Measurements from ENCODE around the gene ELMO1.

The ELMO1 gene

DNA sequence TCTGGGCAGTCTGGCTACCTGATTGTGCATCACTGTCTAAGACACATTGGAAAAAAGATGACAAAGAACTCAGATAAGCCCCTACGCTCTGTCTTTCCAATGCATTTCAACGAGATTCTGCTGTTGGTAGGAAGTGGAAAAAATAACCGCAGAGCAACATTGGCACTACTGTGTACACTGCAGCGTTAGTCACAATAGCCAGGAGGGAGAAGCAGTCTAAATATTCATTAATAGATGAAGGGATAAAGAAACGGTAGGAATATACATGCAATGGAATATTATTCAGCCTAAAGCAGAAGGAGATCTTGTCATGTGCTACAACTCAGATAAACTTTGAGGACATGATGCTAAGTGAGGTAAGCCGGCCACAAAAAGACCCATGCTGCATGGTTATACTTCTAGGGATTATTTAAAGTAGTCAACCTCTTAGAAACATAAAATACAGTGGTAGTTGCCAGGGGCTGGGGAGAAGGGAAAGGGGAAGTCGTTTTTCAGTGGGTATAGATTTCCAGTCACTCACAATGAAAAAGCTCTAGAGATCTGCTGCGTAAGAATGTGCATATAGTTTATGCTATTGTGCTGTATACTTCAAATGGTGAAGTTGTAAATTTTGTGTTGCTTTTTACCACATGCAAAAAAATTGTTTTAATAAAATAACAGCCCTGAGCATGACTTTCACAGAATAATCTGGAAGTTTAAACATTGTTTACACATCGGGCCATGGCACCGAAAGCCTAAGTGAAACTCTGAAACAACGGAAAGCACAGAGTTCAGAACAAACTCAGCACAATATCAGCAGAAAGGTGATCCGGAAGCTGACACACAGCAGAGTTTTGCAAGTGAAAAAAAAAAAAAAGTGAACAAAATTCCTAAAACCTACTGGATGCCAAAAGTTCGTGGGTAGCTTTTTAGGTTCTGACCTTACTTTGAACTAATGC lies 40.1 kb downstream of the ELMO1 start:
- no peak for DNase-seq (ENCODE audit: low read depth in 2 of 2)

DNA sequence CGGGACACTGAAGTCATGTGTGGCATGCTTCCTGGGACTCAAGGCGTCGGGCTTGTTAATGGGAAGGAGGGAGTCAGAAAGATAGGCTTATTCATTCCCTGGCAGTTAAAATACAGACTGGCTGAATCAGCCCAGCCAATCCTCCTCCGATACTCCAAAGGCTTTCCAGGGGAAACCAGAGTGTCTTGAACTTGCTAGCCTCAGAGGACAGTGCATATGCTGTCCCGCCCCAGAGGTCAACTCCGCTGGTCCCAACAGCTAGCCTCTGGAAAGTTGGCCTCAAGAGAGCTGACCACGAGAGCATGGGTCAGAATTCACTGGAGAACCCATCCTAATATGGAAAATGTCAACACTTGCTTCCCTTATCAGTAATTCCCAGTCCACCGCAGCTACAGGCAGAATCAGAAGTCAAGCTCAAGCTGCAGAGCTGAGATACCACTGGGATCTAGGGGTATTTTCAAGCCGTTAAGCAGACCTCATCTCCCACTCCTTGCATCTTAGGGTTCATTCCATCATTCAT lies 43.0 kb downstream of the ELMO1 start:
- DNase-seq (ENCODE audit: low read depth in 2 of 2) = no peak

DNA sequence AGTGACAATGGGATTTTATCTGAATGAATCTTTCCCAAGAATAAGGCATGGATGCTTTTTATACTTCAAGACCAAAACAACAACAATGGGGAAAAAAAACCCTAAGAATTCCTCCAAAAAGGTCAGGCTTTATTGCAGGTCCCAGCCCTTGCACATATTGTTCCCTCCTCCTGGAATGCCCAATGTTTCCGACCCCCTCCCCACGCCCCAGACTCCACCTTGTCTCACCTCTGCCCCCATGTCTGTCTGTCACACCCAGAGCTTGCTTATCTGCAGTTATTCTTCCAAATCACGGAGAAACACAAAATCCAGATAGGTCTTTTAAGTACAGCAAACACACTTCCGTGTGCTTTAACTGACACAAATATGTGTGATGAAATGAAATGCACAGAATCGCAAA lies 43.5 kb downstream of the ELMO1 start:
- DNase-seq (ENCODE audit: low read depth in 2 of 2) = no peak

DNA sequence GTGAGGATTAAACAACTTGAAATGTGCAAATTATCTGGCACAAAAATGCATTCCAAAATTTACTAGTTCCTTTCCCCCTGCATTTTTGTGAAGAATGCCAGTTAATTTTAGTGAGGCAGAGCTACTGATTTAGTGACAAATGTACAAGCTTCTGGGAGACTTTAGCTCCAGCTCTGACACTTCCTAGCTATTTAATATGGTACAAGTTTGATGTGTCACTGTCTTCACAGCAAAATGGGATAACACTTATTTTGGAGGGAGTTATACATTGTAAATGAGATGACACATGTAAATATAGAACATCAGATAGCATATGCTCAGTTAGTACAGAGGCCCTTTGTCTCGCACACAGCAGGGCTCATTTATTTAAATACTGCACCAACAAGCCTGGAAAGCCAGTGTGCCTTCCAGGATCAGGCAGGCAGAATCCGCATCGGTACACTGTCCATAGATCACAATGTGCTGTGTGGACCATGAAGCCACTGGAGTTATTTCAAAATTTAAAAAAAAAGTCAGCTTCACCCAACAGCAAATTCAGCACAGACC lies 48.7 kb downstream of the ELMO1 start:
- DNase-seq (ENCODE audit: low read depth in 2 of 2) = no peak

DNA sequence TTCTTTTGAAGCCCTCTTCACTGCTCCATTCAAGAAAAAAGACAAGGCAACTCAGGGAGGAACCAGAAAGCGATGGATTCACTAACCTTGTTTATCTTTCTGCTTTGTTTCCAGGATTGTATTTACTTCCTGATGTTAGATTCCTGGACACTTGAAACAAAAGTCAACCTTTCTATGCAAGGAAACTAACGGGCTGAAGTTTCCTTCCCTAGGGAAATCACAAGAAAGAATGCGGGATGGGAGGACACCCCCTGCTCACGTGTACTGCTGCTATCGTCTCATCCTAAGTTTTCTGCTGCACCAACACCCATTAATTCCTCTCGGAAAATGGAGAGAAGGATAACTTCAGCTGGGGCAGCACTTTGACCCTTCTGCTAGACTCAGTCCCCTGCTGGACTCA lies 50.3 kb downstream of the ELMO1 start:
- no peak for DNase-seq (ENCODE audit: low read depth in 2 of 2)

DNA sequence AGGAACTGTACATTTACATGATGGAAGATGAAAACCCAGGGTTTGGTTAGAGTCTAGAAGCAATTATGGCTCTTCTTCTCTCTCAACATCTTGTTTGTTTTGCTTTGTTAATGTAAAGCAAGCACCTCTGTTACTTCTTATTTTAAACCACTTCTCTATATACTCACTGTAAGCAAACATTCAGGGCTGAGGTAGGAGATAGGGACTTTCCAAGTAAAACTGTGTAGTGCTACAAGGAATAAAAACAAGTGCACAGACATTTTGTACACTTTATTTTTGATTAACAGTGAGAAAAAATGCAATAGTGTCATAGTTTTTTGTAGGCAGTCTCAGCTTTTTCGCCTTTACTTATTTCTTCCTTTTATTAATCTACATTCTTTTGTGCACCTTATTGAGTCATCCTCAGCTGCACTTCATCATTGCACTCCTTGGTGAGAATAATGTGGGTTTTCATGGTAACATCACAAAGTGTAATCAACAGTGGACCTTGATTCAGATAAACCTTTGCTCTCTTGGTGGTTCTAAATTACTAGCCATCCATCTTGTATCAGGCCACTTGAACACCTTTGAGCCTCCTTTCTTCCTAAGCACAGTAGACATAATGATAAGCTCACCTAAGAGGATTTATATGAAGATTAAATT lies 52.9 kb downstream of the ELMO1 start:
- no peak for DNase-seq (ENCODE audit: low read depth in 2 of 2)

DNA sequence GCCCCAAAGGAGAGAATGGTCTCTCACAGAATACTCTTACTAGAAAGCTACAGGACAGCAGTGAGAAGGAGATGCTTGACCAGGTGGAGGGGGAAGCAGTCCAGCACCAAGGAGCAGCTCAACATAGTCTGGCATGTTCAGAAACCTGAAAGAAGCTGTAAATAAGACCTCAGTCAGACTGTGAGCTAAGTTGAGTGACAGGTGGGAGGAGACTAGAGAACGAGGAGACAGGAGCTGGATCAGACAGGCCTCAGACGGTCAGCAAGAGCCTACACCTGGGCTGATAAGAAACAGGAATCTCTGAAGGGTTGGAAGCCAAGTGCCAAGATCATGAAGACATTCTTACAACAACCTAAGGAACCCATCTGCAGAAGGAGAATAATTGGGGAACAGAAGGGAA lies 54.5 kb downstream of the ELMO1 start:
- no peak for DNase-seq (ENCODE audit: low read depth in 2 of 2)

DNA sequence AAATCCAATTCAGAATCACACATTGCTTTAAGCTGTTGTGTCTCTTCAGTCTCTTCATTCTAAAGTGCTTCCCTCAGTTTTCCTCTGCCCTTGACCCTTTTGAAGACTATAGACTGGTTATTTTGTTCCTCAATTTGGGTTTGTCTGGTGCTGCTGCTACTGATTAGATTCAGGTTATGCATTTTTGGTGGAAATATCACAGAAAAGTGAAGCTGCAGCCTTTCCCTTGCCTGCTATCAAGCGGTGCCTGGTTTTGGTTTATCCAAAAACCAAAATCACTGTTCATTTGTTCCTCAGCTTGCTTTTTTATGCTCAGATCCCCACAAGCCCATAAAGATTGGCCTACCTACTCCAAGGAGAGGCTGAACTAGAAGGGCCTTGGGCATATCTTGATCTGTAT lies 55.2 kb downstream of the ELMO1 start:
- DNase-seq (ENCODE audit: low read depth in 2 of 2) = no peak

DNA sequence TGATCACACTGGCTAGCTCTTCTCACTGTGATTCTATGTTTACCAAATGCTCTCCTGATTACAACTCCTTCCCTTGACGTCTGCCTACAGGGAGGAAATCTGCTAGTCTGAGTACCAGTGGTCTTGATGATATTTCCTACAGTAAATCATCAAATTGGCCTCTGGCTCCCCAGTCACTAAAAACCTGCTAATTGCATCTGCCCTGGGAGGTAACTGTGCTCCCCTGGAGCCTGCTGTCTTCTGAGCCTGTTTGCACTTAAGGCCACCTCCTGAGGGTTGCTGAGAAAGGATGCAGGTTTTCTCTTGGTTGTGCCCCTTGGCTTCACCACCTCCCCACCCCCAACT lies 56.0 kb downstream of the ELMO1 start:
- DNase-seq (ENCODE audit: low read depth in 2 of 2) = no peak

DNA sequence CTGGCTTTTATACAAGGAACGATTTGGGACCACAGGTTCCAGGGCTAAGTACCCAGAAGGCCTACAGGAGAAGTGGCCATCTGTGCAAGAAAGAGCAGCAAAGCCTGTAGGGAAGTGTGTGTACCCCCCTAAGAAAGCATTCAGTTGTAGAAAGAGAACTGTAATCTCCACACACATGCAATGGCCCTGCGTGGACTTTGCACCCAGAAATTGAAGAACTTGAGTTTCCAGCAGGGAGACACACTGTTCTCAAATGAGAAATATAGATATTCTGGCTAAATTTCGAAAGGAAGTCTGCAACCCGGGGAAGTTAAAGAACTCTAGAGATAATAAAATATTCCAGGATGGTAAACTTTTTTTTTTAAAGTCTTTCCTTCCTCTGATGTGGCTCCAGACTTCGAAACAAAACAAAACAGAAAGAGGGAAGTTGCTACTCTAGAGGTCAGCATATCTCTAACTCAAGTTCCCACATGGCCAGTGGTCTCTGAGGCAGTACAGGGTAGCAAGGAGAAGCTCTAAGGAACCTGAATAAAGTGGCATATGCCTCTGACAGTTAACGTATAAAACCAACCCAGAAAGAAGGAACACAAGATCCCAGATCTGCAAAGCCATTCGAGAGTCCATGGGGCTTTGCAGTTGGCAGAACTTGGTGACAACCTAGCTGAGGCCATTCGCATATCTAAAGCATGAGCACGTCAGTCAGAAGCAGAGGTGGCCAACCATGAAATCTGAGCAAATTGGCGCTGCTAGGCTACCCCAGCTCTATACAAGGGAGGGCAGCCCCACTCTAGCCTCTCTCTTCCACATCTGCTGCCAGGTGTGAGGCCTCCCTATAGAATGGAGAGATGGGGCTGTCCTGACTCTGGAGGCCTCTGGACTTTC lies 56.6 kb downstream of the ELMO1 start:
- no peak for DNase-seq (ENCODE audit: low read depth in 2 of 2)

DNA sequence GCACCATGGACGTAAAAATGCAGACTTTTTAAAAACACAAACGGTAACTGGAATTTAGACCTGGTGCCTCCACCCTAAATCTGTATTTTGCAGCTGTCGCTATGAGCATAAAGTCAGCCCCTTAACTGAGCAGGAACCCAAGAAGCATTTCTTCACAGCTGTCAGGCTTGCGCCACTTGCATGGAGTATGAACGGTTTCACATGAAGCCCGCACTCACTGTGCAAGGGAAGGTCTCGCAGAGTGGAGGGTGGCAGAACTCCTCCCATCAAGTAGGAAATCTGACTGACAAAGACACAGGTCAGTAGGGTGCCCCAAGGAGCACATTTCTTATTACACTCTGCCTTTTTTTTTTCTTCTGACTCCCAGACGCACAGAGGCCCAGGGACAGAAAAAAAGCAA lies 58.5 kb downstream of the ELMO1 start:
- no peak for DNase-seq (ENCODE audit: low read depth in 2 of 2)

DNA sequence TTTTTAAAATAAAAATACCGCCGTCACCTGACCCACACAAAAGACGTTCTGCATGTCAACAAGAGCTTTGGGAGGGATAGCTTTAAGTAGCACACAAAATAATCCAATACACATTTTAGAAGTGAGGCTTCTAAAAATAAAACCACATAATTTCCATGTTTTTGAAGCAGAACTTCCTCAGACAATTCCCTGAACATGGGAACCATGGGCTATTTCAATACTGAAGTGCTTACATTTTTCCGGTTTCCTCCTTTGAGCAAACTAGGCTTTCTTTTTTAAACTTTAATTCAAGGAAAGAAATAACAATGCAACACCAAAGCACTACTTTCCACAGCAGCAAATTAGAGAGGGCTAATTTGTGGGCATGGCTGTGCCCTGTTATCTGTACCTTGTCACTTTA lies 59.9 kb downstream of the ELMO1 start:
- DNase-seq (ENCODE audit: low read depth in 2 of 2) = no peak

DNA sequence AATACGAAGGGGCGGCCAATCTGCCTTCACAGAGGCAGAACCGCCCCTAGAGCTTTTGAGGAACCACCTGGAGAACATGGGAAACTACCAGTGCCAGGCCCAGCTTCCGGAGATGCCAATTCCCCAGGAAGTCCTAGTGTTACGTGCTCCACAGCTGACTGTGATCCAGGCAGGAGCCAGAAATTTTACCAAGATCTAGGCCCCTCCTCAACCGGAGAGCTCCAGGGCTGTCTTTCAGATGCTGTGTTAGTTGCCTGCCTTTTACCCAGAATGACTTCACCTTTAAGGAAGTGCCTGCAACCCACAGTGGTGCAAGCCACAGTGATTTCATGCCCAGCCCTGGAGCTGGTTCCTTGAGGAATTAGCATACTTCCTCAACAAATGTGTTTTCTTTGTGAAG lies 62.9 kb downstream of the ELMO1 start:
- DNase-seq (ENCODE audit: low read depth in 2 of 2) = no peak

DNA sequence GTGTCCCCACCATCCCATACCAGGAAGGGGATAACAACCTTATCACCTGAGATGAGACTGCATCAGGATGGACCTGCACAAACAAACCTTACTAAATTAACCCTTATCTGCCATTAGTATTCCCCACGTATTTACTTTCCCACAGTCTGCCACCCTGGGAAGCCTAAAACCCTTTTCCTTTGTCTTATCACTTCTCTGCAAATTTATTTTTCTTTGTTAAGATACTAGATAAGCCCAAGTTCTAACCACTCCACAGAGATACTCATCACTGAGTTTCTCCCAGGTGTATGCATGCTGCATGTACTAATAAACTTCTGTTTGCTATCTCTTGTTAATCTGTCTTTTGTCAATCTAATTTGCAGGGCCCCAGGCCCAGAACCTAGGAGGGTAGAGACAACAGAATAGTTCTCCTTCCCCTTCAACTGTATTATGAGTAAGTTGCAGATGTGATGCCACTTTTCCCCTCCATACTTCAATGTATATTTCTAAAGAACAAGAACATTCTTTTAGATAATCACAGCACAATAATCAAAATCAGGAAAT lies 66.0 kb downstream of the ELMO1 start:
- DNase-seq (ENCODE audit: low read depth in 2 of 2) = no peak

DNA sequence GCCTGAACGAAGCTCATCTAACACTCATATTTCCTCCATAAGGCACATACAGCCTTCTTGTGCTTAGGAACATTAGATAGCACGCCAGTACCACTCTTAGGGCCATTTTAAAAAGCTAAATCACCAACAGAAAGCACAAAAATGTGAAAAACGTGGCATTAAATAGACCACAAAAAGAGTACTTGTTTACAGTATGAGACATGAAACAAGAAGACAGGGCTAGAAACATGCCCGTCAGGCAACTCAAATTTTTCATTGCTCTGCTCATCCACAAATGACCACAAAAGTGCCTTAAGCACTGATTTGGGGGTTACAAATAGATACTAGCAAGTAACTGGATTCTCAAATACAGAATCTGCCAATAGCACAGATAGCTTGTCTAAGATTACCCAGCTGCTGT lies 67.8 kb downstream of the ELMO1 start:
- no peak for DNase-seq (ENCODE audit: low read depth in 2 of 2)

DNA sequence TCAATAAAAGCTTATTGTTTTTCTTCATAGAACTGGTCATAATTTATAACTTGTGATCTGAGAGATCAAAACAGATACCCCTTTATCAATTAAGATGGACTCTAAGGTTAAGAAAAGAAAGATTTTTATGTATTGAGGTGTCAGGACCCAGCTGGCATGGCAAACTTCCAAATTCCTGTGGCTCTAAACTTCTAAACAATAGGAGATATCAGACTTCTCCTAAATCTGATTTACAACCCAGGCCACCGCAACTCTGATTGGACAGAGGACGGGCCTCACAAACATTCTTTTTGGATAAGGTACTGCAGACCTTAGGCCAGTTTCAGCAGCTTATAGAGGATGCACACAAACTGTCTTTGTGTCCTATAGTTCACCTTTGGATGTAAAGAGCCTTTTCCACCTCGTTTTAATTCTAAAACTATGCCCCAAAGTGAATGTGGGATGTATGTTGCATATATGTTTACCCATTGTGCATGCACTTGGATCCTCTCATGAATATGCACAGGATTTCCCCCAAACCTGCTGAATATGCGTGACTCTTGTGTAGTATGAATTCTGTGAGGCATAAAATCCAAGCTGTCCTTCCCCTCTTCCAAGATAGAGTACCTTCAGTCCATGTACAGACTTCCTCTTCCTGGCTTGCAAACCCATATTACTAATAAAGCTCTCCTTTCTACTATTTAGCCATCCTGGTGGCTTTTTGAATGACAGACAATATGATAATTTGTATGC lies 69.0 kb downstream of the ELMO1 start:
- no peak for DNase-seq (ENCODE audit: low read depth in 2 of 2)

DNA sequence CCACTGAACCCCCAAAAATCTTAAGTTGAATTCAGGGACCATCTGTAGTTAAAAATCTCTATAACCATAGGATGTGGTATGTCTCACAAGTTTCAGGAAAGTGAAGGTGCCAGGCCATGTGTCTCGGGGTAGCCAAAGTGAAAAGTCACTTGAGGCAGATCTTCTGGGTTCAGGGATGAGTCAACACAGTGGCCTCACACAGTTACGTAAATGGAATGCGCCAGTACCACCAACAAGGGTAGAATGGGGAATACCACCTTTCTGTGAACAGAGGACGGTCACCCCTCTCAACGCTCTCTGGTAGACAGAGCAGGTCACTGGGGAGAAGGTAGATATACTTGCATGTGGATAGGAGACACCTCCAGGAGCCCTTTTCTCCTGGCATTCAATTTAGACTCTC lies 71.4 kb downstream of the ELMO1 start:
- DNase-seq (ENCODE audit: low read depth in 2 of 2) = no peak

DNA sequence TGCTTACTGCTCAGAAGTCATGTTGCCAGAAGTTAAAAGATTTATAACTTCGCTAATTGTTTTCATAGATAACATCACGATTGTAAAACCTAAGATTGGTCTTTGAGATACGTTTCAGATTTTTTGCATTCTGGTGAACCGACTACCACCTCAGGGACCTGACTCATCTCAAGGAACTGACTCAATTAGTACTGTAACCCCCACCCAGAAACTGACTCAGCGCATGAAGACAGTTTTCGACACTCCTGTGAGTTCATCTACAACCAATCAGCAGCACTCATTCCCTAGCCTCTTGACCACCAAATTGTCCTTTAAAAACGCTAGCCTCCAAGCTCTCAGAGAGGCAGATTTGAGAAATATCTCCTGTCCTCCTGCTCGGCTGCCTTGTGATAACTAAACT lies 72.3 kb downstream of the ELMO1 start:
- peak; percentile 36 to 53 for DNase-seq (ENCODE audit: low read depth in 2 of 2)

DNA sequence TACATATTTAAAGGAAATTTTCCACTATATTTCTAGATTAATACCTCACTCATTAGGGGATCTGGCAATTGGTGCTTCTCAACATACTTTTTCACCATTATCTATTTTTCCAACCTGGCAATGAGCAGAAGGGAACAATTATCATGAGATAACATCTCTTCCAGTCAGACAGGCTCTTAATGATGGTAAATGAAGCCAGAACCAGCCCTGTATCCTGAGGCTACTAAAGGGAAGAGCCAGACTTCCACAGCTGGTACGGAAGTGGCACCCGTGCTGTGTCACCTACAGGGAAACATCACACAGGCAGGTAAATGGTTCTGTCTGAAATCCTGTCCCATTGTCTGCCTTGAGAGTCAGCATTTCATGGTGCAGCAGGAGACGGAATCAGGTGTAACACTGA lies 75.9 kb downstream of the ELMO1 start:
- DNase-seq (ENCODE audit: low read depth in 2 of 2) = no peak

DNA sequence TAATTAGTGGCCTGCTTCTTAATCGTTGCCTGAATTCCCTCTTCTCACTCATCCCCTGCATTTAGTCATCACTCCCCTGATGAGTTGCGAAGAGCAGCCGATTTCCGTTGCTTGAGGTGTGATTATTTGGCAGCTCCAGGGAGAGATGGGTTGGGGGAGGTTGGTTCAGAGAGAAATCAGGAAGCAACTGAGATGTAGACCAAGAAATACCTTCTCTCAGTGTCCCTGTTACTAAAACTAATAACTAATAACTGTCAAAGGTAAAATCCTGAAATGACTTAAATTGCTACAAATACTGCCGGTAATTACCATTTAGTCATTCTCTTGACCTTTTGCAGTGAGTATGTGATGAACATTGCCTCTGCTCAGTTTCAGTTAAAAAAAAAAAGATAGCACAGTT lies 76.9 kb downstream of the ELMO1 start:
- no peak for DNase-seq (ENCODE audit: low read depth in 2 of 2)

DNA sequence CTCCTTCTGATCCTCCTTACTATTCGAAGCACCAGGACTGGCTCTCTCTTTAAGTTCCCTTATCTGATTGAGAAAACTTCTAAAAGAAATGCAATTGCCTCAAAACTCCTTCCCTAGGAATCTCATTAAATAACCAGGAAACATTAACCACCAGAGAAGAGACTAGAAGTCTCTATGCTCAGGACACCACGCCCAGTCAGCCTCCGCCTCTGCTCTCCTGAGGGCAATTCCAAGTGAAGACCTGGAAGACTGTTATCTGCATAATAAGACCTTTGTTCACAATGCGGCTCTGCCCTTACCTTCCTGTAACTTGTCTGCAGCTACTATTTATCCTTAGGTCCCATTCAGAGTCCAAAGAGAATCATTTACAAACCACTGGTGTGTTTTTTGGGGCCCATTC lies 78.8 kb downstream of the ELMO1 start:
- no peak for DNase-seq (ENCODE audit: low read depth in 2 of 2)
